Activated effector memory CD4-positive, alpha-beta T cell treated with Interleukin-2 at 50 U/mL for 16 hours (primary cell): ENCODE data around the gene RIBC2.

Experiments
- DNase-seq: peaks from one replicate; pipeline ENCODE4 v3.0.0-alpha.2; 2020

Gene RIBC2

DNA sequence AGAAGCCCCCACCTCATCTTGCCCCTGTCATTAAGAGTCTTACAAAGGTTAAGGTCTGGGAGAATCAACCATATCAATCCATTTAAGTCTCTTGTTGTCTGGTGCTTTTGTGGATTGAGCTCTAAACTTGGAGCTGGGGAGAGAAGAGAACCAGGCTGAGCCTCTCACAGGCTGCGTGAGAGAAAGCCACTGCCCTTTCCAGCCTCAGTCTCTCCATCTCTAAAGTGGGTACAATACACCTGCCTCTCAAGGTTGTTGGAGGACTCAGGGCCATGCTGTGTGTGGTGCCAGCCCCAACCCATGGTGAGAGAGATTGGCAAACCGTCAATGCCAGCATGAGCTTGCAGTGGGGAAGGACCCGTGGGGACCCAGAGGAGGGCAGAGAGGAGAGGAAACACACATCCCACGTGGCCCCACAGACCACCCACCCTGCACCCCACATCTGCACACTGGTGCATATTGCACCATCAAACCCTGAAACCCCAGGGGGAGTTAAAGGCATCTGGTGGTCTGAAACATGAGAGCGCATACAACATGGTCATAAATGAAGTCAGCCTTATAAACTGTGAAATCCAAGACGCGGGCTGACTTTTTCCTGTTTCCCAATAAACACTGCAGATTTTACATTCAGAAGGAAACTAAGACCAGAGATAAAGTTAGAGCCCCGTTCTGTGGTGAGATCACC, 61.7 kb downstream of the RIBC2 start:
- DNase-seq, result no peak

DNA sequence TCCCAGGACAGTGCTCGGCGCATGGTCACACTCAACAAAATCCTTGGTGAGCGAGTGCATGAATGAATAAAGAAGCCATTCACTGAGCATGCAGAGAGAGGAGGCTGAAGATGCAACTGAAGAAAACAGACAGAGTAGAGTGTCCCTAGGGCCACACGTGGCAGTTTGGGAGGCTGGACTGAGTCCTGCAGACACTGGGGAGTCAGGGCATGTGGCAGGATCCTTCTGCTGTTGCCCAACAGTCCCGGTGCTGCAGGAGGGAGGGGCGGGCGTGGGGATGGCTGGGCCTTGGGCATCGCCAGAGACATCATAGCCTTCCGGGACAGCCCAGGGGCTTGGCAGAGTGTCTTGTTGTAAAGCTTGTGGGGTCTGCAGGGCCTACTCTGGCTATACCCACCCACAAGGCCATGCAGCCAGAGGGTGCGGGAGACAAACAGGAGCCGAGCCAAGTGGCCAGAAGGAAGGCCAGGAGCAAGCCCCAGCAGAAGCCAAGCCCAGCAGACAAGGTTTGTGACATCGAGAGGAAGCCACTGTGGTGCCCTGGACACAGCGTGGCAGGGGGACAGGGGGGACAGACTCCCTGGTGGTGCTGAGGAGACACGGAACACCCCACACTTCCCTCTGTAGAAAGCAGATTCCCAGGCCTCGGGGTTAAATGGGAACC, 62.5 kb downstream of the RIBC2 start:
- no peak for DNase-seq

DNA sequence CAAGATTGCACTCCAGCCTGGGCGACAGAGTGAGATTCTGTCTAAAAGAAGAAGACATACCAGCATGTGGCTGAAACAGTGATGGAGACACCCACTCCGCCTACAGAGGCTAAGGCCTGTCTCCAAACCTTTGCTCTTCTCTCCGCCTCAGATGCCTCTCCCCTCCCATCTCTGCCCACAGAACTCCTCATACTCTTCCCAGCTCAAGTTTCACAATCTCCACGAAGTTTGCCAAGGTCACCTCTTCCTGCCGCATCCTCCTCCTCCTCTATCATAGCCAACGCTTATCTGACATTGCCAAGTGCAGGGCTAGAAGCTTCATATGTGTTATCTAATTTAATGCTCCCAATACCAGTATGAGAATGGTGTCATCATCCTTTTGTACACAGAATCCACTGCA, 63.3 kb downstream of the RIBC2 start:
- DNase-seq, result no peak

DNA sequence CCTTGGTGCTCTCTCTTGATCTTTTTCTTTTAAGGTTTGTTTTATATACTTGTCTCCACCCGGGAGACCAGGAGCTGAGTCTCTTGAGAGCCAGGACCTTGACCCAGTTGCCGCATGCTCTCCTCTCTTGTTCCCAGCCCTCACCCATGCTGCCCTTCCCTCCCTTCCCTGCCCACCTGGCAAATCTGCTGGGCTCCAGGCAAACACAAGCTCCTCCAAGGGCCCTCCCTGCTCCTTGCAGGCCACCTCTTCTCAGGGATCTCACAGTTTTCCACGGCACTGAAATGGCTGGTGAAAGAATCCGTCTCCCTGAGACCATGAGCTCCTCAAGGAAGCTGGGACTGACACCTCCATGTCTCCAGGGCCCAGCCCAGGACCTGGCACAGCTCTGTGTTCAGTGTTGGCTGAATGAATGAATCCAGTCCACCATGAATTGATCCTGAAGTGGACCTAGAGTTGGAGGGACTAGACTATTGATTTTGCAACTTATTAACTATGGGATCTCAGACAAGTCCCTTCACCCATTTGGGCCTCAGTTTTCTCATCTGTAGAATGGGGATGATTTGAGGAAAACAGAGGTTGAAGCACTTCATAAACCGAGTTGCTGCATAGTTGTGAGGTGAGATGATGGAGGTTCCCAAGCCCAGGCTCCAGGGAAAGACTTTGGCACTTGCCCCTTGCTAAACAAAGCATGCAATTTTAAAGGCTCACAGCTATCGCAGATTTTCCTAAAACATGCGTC, 64.0 kb downstream of the RIBC2 start:
- no peak for DNase-seq

DNA sequence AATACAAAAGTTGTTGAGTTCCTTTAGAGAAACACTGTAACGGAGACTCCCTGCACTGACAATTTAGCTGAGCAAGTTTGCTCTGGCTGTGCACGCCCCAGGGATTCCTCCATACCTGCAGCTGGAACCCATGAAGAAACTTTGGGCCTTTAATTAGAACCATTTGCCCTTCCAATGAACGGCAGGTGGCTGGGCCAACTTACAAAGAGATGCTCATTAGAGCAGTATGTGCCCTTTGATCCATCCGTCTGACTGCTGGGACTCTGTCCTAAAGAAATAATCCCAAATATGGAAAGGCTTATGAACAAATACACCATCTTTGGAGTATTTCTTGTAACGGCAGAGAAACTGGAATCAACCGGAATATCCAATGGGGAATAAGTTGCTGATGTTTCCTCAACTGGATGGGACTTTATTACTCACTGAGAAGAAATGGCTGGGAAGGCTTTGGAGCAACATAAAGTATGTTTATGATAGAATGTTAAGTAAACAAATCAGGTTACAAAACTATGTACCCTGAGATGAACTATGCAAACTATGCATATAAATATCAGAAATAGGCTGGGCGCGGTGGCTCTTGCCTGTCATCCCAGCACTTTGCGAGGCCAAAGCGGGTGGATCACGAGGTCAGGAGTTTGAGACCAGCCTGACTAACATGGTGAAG, 64.7 kb downstream of the RIBC2 start:
- no peak for DNase-seq

DNA sequence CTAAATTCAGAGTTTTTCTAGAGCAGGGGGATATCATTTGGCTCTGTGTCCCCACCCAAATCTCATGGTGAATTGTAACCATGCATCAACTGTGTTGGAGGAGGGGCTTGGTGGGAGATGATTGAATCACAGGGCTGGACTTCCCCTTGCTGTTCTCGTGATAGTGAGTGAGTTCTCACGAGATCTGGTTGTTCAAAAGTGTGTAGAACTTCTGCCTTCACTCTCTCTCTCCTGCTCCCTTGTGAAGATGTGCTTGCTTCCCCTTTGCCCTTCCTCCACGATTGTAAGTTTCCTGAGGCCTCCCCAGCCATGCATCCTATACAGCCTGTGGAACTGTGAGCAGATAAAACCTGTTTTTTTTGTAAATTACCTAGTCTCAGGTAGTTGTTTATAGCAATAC, 67.2 kb downstream of the RIBC2 start:
- DNase-seq, result no peak

DNA sequence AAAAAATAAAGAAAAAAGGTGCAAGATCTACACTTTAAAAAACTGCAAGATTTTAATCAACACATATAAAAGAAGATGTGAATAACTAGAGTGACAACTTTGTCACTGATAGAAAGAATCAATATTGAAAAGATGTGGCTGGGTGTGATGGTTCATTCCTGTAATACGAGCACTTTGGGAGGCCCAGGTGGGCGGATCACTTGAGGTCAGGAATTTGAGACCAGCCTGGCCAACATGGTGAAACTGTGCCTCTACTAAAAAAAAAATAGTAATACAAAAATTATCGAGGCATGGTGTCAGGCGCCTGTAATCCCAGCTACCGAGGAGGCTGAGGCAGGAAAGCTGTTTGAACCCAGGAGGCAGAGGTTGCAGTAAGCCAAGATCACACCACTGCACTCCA, 68.2 kb downstream of the RIBC2 start:
- no peak for DNase-seq
